H1 (cell line): ENCODE data around the gene ANP32B. TPM values are rescaled to one million over a fixed set of nuclear protein-coding genes. Genes with fewer than 3 reads are reported as not detected.

Source experiments
- ASH2L ChIP-seq: fragments of 200-600, 300-600 bp; sonication (generic); IDR thresholded peaks from one replicate; pipeline ENCODE4 v1.7.1; 2017; ENCODE audit warnings: low read length
- EP300 ChIP-seq, 2 experiments: IDR thresholded peaks; 1 replicate in 1 of 2; 2 replicates in 1 of 2; pipeline ENCODE4 v1.6.1; 2011 to 2012; ENCODE audit warnings: low read depth in 2 of 2, low read length in 2 of 2, mild to moderate bottlenecking in 2 of 2, borderline replicate concordance in 1 of 2, inconsistent platforms in 1 of 2, moderate library complexity in 1 of 2
- KDM4A ChIP-seq: IDR thresholded peaks from one replicate; pipeline ENCODE4 v1.7.1; 2012; ENCODE audit warnings: low read depth, mild to moderate bottlenecking, moderate library complexity, low read length, inconsistent platforms; ENCODE audit not compliant: severe bottlenecking
- NANOG ChIP-seq: IDR thresholded peaks from 2 replicates; pipeline ENCODE4 v1.6.1; 2011; ENCODE audit warnings: low read length, low read depth, mild to moderate bottlenecking, inconsistent platforms; ENCODE audit not compliant: insufficient read depth, poor library complexity, severe bottlenecking
- PHF8 ChIP-seq: fragments of 200-600 bp; sonication (generic); conservative IDR thresholded peaks from 2 replicates; pipeline ENCODE4 v1.7.1; 2012; ENCODE audit warnings: low read depth, mild to moderate bottlenecking, inconsistent platforms, low read length, moderate library complexity
- RAD21 ChIP-seq, 2 experiments: IDR thresholded peaks in 1 of 2; conservative IDR thresholded peaks in 1 of 2; 2 replicates each; pipeline ENCODE4 v1.6.1; 2011; ENCODE audit warnings: low read depth in 2 of 2, low read length in 2 of 2, improper control_type of control experiment in 1 of 2, inconsistent platforms in 1 of 2, mild to moderate bottlenecking in 1 of 2, moderate library complexity in 1 of 2
- RBBP5 ChIP-seq: IDR thresholded peaks from 2 replicates; pipeline ENCODE4 v1.7.1; 2012; ENCODE audit warnings: low read depth, mild to moderate bottlenecking, inconsistent platforms, low read length, moderate library complexity, borderline replicate concordance
- RXRA ChIP-seq: IDR thresholded peaks from 2 replicates; pipeline ENCODE4 v1.6.1; 2011; ENCODE audit warnings: low read depth, mild to moderate bottlenecking, low read length, moderate library complexity; ENCODE audit not compliant: insufficient read depth
- SAP30 ChIP-seq: fragments of 300-600 bp; sonication (generic); IDR thresholded peaks from 2 replicates; pipeline ENCODE4 v1.7.1; 2012; ENCODE audit warnings: low read length, moderate library complexity, mild to moderate bottlenecking, inconsistent platforms; ENCODE audit not compliant: insufficient read depth, insufficient replicate concordance
- SIX5 ChIP-seq: IDR thresholded peaks from 2 replicates; pipeline ENCODE4 v1.6.1; 2011; ENCODE audit warnings: mild to moderate bottlenecking, low read depth, low read length
- SRF ChIP-seq: IDR thresholded peaks from 2 replicates; pipeline ENCODE4 v1.6.1; 2011; ENCODE audit warnings: mild to moderate bottlenecking, low read depth, low read length, moderate library complexity
- SUZ12 ChIP-seq: fragments of 200-600 bp; sonication (generic); IDR thresholded peaks from 2 replicates; pipeline ENCODE4 v1.6.1; 2012; ENCODE audit warnings: mild to moderate bottlenecking, inconsistent platforms, low read length, moderate library complexity, mixed read lengths
- YY1 ChIP-seq: IDR thresholded peaks from 2 replicates; pipeline ENCODE4 v1.6.1; 2011; ENCODE audit warnings: low read depth, mild to moderate bottlenecking, low read length
- polyA plus RNA-seq, 7 experiments: library from polyadenylated mRNA; depleted of rRNA in 3 of 7; stranded (reverse) in 5 of 7; unstranded in 2 of 7; fragments of >200 nt in 5 of 7; fragments of 200-250 nt in 2 of 7; gene quantifications; 1 replicate in 5 of 7; 2 replicates in 1 of 7; 4 replicates in 1 of 7; pipeline versions ENCODE4 v1.2.1 to v1.2.3, GENCODE V29; 2011 to 2013; ENCODE audit warnings: missing spikeins in 2 of 7, mixed read lengths in 2 of 7
- total RNA-seq: library from RNA; stranded (reverse); fragmentation: NEBNext Ultra II Directional; extraction: Animal tissue kit (Norgen Biotek cat#: 25700); gene quantifications from 2 replicates; pipeline ENCODE4 v1.2.1, GENCODE V29; 2021

Gene ANP32B
- total and polyA plus RNA-seq, 2 of the 8 experiments (the other 6 are each of a cell fraction or from before 2014, with no cell fraction given): 7.6 to 88.1 TPM

DNA sequence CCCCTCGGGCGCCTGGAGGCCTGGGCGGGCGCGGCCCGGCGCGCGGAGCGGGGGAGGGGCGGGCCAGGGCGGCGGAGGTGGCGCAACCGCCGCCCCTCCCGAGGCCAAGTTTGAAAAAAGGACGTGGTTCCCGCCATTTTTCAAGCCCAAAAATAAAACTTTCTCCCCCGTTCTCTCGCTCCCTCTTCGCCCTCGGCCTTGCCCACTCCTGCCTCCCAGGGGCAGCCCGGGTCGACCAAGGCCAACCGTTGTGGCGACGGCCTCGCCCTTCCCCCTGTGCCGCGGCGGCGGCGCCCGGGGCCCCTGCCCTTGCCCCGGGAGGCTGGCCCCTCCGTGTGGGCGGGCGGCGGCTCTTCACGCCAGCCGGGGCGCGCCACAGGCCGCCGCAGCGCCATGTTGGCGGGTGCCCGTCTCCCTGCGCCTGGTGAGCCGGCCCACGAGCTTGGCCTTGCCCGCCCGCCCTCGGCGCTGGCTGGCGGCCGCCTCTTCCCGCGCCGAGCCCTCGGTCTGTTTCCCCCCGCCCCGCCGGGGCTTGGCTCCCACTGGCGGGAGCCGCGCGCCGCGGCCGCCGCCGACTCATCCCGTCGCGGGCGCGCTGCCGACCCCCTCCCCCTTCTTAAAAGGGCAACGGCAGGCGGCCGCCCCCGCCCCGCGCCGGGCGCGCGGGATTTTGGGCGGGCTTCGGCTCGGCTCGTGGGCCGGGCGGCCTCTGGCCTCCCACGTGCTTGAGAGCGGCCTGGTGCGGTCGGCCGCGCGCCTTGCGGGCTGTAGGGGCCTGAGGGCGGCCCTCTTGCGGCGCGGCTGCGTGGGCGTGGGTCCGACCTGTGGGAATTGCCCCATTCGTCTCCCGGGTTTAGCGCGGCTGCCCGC lies 1.3 kb downstream of the ANP32B start (continued):
- TF ChIP-seq YY1 (peak; percentile 55; the same call in 1 of the 2 replicates), ASH2L (no peak), SIX5 (no peak), PHF8 (peak; percentile 42; the same call in 1 of the 2 replicates), SUZ12 (no peak), KDM4A (peak; percentile 71), NANOG (no peak), RXRA (no peak), EP300 (IDR thresholded peaks at IDR 0.05; ENCODE audit: borderline replicate concordance in 1 of 2, low read depth in 2 of 2, low read length in 2 of 2) (no peak), RBBP5 (no peak), SAP30 (no peak), RAD21 (IDR thresholded peaks at IDR 0.05 in 1 of 2, conservative IDR thresholded peaks at IDR 0.05 in 1 of 2; ENCODE audit: low read depth in 2 of 2, low read length in 2 of 2) (no peak), SRF (no peak)
